Raji (cell line): Measurements from ENCODE around the gene GORAB.

Experiments
- POLR2A ChIP-seq: IDR thresholded peaks from 2 replicates; pipeline ENCODE4 v1.6.1; 2011; ENCODE audit warnings: low read depth, low read length, control low read depth; ENCODE audit not compliant: insufficient read depth

Gene GORAB

DNA sequence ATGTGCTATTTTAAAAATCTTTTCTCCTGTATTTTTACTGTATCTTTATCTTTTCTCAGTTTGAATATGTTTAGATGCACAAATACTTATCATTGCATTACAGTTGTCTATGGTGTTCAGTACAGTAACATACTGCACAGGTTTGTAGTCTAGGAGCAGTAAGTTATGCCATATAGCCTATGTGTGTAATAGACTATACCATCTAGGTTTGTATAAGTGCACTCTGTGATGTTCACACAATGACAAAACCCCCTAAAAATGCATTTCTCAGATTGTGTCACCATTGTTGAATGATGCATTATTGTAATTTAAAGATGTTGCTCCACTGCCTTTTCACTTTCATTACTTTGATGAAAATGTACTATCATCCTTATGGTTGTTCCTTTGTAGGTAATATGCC, 67.1 kb downstream of the GORAB start:
- TF ChIP-seq POLR2A: no peak

DNA sequence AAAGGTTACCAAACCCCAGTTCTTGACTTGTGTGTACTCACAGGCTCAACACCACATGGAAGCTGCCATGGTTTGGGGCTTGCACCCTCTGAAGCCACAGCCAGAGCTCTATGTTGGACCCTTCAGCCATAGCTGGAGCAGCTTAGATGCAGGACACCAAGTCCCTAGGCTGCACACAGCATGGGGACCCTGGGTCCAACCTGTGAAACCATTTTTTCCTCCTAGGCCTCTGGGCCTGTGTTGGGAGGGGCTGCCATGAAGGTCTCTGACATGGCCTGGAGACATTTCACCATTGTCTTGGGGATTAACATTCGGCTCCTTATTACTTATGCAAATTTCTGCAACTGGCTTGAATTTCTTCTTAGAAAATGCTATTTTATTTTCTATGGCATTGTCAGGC, 69.9 kb downstream of the GORAB start:
- no peak for TF ChIP-seq POLR2A
